ENCODE data around the gene NEDD4L. TPM values are rescaled to one million over a fixed set of nuclear protein-coding genes. Genes with fewer than 3 reads are reported as not detected.
A peak's percentile ranks its signal among the peaks of the same experiment; 100 is the strongest.

The NEDD4L gene
- total RNA-seq, 4 donors from 2014 or later, result 22.7 to 39.9 (median 34.7) TPM

DNA sequence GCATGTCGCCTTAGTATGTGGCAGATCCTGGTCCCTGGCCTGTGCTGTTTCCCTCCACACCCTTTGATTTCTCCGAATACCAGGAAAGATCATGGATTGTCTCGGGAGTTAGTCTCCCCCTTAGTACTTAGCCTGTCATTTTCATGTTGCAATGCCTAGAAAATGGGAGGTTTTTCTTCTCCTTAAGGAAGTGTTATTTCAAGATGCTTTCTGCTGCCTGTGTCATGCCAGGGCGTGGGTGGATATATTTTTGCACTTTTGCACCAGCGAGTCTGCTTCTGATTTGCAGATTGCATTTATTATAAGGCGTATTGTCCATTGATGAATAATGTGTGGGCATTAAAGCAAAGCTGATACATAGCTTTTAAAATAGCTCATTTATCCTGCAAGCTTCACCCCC, 223.5 kb downstream of the NEDD4L start:
- DNase-seq (ENCODE audit: extremely low spot score), result no peak
- intact Hi-C loops (cut with DNase I), result no loop called here
- WGBS, result 87% methylated on average over 6 of the region's 6 CpGs
- H3K36me3 ChIP-seq, result no peaks in the 10 kb centered on the region
- no peak overlapping the region for H3K27ac ChIP-seq (replicated peaks in 1 of 4)
- peaks cover 26 to 55% (median 41%) of the 10 kb centered on the region in 4 donors for H3K4me1 ChIP-seq
- no peaks in the 10 kb centered on the region for H3K27me3 ChIP-seq
- H3K9me3 ChIP-seq, result no peaks in the 10 kb centered on the region
- H3K4me3 ChIP-seq, result no peak overlapping the region
- no peak for TF ChIP-seq POLR2A (IDR thresholded peaks at IDR 0.05; ENCODE audit: low read depth)
- TF ChIP-seq, protein P1, sequence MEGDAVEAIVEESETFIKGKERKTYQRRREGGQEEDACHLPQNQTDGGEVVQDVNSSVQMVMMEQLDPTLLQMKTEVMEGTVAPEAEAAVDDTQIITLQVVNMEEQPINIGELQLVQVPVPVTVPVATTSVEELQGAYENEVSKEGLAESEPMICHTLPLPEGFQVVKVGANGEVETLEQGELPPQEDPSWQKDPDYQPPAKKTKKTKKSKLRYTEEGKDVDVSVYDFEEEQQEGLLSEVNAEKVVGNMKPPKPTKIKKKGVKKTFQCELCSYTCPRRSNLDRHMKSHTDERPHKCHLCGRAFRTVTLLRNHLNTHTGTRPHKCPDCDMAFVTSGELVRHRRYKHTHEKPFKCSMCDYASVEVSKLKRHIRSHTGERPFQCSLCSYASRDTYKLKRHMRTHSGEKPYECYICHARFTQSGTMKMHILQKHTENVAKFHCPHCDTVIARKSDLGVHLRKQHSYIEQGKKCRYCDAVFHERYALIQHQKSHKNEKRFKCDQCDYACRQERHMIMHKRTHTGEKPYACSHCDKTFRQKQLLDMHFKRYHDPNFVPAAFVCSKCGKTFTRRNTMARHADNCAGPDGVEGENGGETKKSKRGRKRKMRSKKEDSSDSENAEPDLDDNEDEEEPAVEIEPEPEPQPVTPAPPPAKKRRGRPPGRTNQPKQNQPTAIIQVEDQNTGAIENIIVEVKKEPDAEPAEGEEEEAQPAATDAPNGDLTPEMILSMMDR (IDR thresholded peaks at IDR 0.05), result no peak

DNA sequence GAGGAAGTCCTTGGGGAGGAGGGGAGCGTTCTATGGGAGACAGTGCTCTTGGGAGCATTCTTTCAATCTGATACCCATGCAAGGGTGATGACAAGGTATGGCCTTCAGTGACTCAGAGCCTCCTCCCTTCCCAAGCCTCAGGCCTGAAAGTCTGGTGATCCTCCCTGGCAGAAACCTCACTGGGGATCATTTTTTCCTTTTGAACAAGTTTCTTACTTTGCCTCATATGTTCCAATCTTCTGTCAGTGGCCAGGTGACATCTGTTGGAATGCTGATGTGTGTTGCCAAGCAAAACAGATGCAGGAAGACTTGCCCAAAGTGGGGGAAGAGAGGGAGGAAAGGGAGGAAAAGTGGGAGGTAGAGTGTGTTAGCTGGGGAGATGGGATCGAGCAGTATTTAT, 224.8 kb downstream of the NEDD4L start:
- DNase-seq (ENCODE audit: extremely low spot score), result no peak
- 45% methylated on average over 2 of the region's 2 CpGs for WGBS
- no peaks in the 10 kb centered on the region for H3K27me3 ChIP-seq
- H3K36me3 ChIP-seq, result no peaks in the 10 kb centered on the region
- H3K4me1 ChIP-seq, result peaks cover 26 to 41% (median 39%) of the 10 kb centered on the region in 4 donors
- no peak for TF ChIP-seq EP300 (IDR thresholded peaks at IDR 0.05)
- H3K27ac ChIP-seq (replicated peaks in 1 of 4), result peak overlapping the region in 1 of 4 donors; percentile 22
- no peaks in the 10 kb centered on the region for H3K9me3 ChIP-seq
- H3K4me3 ChIP-seq, result no peak overlapping the region
- intact Hi-C loops (cut with DNase I), result no loop called here

DNA sequence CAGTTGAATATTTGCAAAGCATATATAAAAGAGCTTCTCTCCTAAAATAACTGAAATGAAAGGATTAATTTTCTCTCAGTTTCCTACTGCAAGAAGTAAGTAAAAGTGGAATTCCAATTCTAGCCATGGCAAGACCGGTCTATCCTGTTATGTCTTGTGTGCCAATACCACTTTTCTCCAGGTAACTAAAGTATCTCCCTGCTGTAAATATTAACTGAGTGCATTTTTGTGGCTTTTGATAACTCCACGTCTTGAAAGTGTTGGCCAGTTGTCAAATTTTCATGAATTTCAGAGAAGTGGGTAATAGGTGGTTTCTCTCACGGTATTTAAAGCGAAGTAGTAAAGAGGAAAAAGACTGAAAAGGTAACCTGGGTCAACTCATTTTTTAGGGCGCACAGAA, 225.9 kb downstream of the NEDD4L start:
- no peak for DNase-seq (ENCODE audit: extremely low spot score)
- H3K36me3 ChIP-seq, result no peaks in the 10 kb centered on the region
- no peak overlapping the region for H3K27ac ChIP-seq (replicated peaks in 1 of 4)
- H3K4me3 ChIP-seq, result no peak overlapping the region
- H3K27me3 ChIP-seq, result no peaks in the 10 kb centered on the region
- TF ChIP-seq POLR2A (IDR thresholded peaks at IDR 0.05; ENCODE audit: low read depth) (no peak), EP300 (IDR thresholded peaks at IDR 0.05) (no peak), POLR2AphosphoS5 (IDR thresholded peaks at IDR 0.05) (no peak)
- TF ChIP-seq, protein P1 (IDR thresholded peaks at IDR 0.05), result no peak
- no peaks in the 10 kb centered on the region for H3K9me3 ChIP-seq
- intact Hi-C loops (cut with DNase I), result no loop called here
- WGBS, result 87% methylated on average over 5 of the region's 5 CpGs
- H3K4me1 ChIP-seq, result peaks cover 26 to 36% (median 29%) of the 10 kb centered on the region in 4 donors

DNA sequence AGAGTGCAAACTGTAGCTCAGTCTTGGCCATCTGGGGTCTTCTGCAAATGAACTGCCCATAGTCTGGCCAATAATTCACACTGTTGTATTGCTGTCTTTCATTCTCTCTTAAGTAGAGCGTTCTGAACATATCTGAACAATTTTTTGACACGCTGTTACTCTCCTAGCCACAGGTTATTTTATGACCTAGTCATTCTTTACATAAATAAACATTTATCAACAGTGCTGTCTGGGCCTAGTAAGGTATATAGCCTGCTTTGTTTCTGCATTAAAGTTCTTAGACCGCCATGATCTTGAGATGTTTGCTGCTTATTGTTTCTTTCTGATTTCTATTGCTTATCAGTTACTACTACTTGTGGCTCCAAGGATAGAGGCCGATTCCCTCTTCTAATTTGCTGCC, 226.4 kb downstream of the NEDD4L start:
- Histone ChIP-seq H3K36me3 (no peaks in the 10 kb centered on the region), H3K4me1 (peaks cover 23 to 31% (median 25%) of the 10 kb centered on the region in 4 donors), H3K27me3 (no peaks in the 10 kb centered on the region), H3K27ac (replicated peaks in 1 of 4) (no peak overlapping the region), H3K9me3 (no peaks in the 10 kb centered on the region), H3K4me3 (no peak overlapping the region)
- intact Hi-C loops (cut with DNase I), result no loop called here
- no peak for TF ChIP-seq EP300 (IDR thresholded peaks at IDR 0.05)
- no peak for TF ChIP-seq POLR2A (IDR thresholded peaks at IDR 0.05; ENCODE audit: low read depth)
- no peak for TF ChIP-seq POLR2AphosphoS5 (IDR thresholded peaks at IDR 0.05)
- TF ChIP-seq, protein P1 (IDR thresholded peaks at IDR 0.05), result no peak
- DNase-seq (ENCODE audit: extremely low spot score), result no peak
- WGBS, result 96% methylated on average over 4 of the region's 4 CpGs

DNA sequence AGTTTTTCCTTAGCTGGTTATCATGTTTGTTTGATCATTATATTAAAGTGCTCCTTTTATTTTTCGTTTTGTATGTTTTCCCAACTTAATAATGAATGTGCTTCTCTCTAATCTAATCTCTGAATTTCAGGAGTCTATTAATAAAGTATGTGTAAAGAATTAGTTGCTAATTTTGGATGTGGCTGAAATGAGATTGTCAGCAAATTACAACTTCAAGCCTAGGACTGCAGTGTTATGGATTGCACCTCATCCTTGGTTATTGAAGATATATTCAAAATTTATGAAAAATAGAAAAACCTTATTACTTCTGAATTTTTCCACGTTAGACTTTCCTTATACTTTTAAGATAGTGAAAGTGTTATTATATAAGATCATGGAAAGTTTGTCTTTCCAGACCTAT, 227.7 kb downstream of the NEDD4L start:
- no peak for DNase-seq (ENCODE audit: extremely low spot score)
- 75% methylated on average over 2 of the region's 2 CpGs for WGBS
- intact Hi-C loops (cut with DNase I), result no loop called here

More for the DNA sequence above, 227.7 kb downstream of the NEDD4L start:
- Histone ChIP-seq H3K27me3 (no peaks in the 10 kb centered on the region), H3K9me3 (no peaks in the 10 kb centered on the region), H3K4me1 (peaks cover 17 to 27% (median 21%) of the 10 kb centered on the region in 4 donors), H3K27ac (replicated peaks in 1 of 4) (no peak overlapping the region), H3K4me3 (no peak overlapping the region), H3K36me3 (no peaks in the 10 kb centered on the region)
- no peak for TF ChIP-seq POLR2A (IDR thresholded peaks at IDR 0.05; ENCODE audit: low read depth)
- TF ChIP-seq POLR2AphosphoS5 (IDR thresholded peaks at IDR 0.05), result no peak
- TF ChIP-seq EP300 (IDR thresholded peaks at IDR 0.05), result no peak
- TF ChIP-seq, protein P1 (IDR thresholded peaks at IDR 0.05), result no peak

Data from esophagus muscularis mucosa (tissue), 4 donors.